WI38 (cell line): ENCODE results near the gene UBR1.
"Not testable (repeated sequence)": the region's sequence is repeated elsewhere in the genome, so short reads cannot be mapped to it uniquely, and the experiment has no call there.

Source experiments
- H3K4me3 ChIP-seq: 2 replicates; pipeline ENCODE4 v1.5.1; 2011; ENCODE audit warnings: low read depth, mild to moderate bottlenecking, control low read depth, low read length
- CTCF ChIP-seq: IDR thresholded peaks from 2 replicates; pipeline ENCODE4 v1.5.1; 2012; ENCODE audit warnings: low read depth, mild to moderate bottlenecking, control low read depth, low read length

UBR1 gene

GRCh38 chr15:42974202-42974862 lies 131.5 kb downstream of the UBR1 start:
- TF ChIP-seq CTCF: no peak
- H3K4me3 ChIP-seq: no peak overlapping the region

GRCh38 chr15:42973114-42973513 lies 132.7 kb downstream of the UBR1 start:
- no peak for TF ChIP-seq CTCF
- H3K4me3 ChIP-seq: no peak overlapping the region

- TF ChIP-seq CTCF: no peak
These were observed 134.0 kb downstream of the UBR1 start for GRCh38 chr15:42971830-42972229.

GRCh38 chr15:42964476-42964875 lies 141.4 kb downstream of the UBR1 start:
- no peak for TF ChIP-seq CTCF
- H3K4me3 ChIP-seq: no peak overlapping the region

More at GRCh38 chr15:42971830-42972229, 134.0 kb downstream of the UBR1 start:
- no peak overlapping the region for H3K4me3 ChIP-seq

GRCh38 chr15:42955518-42955917 lies 150.3 kb downstream of the UBR1 start:
- TF ChIP-seq CTCF: no peak
- no peak overlapping the region for H3K4me3 ChIP-seq

- no peak overlapping the region for H3K4me3 ChIP-seq
These were observed 151.5 kb downstream of the UBR1 start for GRCh38 chr15:42954291-42954690.

GRCh38 chr15:42948898-42949297 lies 156.9 kb downstream of the UBR1 start:
- H3K4me3 ChIP-seq: not testable (repeated sequence)

More at GRCh38 chr15:42954291-42954690, 151.5 kb downstream of the UBR1 start:
- TF ChIP-seq CTCF: no peak

- TF ChIP-seq CTCF: no peak
- no peak overlapping the region for H3K4me3 ChIP-seq
These were observed 165.3 kb downstream of the UBR1 start for GRCh38 chr15:42940527-42940926.
